NCI-H774 (cell line): ENCODE data around the gene L3MBTL1.

ENCODE experiments used
- DNase-seq: peaks from one replicate; lab custom pipeline; 2025; lab: John Stamatoyannopoulos, UW

The L3MBTL1 gene

DNA sequence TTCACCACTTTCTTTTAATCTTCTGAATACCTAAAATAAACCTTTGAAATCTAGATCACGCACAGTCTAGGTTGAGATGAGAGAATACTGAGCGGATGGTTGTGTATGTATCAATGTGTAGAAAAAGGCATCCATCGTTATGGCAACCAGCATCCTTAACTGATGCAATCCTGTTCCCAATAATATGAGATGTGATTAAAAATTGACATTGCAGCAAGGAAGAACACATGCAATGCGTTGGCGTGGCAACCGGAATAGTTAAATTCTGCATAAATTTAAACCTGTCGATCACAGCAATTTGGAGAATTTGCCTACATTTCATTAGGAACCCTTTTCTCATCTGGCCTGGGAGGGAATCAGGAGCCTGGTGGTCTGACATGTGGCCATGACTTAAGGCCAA is 1.3 kb upstream of the L3MBTL1 start:
- no peak for DNase-seq

GRCh38 chr20:43508106-43508505 is 609 bp downstream of the L3MBTL1 start:
- DNase-seq: no peak

- no peak for DNase-seq
Measured at GRCh38 chr20:43508604-43509040, 1.1 kb downstream of the L3MBTL1 start.

DNA sequence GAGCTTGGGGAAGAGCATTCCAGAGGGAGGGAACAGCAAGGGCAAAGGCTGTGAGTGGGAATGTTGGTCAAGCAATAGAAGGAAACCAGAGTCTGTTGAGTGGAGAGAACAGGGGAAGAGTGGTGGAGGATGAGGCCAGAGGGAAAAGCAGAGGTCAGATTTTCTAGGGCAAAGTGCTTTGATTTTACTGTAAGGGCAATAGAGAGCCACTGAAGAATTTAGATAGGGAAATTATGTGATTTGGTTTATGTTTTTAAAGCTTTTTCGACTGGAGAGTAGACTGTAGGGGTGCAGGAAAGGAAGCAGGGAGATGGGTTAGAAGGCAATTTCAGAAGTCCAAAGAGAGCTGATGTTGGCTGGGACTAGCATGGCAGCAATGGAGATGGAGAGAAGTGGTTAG is 4.4 kb downstream of the L3MBTL1 start:
- DNase-seq: no peak

DNA sequence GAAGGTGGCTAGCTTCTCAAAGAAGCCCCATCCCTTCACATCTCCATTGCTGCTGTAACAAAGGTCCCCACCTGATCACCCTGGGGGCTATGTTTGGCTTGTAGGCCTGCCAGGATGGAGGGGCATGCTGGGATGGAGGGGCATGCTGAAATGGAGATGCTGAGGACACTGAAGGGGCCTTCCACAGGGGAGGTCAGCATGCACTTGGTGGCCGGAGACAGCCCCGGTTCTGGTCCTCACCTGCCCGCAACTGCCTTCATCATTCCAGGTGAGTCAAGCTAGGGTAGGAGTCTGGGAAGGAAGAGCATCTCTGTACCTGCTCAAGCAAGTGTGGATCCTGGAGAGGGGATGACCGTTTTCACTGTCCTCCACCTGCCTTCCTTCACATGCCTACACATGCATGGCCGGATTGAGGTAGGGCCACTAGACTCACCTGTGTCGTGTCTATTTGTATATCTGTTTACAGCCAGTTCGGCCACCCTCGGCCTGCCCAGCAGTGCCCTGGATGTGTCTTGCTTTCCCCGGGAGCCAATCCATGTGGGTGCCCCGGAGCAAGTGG is 6.0 kb downstream of the L3MBTL1 start:
- DNase-seq: no peak

DNA sequence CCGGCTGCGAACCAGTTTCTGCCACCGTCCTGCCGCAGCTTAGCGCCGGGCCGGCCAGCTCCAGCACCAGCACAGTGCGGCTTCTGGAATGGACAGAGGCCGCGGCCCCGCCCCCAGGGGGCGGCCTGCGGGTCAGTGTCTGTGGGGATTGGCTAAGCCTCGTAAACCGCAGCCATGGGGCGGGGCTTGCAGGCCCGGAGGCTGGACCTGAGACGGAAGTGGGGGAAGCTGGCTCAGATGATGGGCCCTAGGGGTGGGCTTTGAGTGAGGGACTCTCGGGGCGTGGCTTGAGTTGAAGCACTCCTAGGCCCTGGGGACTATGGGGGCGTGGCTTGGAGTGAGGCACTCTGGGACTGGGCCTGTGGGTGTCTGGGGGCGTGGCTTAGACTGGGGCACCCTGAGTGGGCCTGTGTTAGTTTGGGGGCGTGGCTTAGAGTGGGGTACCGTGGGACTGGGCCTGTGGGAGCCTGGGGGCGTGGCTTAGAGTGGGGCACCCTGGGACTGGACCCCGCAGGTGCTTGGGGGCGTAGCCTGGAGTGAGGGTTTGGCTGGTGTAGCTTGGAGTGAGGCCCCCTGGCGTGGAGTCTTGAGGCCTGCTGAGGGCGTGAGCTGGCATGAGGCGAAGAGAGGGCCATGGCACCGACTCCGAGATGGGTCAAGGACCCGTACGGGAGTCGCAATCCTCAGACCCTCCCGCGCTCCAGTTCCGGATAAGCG is 6.6 kb downstream of the L3MBTL1 start:
- DNase-seq: peak; percentile 95

- DNase-seq: no peak
Measured at GRCh38 chr20:43514648-43514999, 7.1 kb downstream of the L3MBTL1 start.

GRCh38 chr20:43515628-43516027 is 8.1 kb downstream of the L3MBTL1 start:
- DNase-seq: no peak

- no peak for DNase-seq
Measured at GRCh38 chr20:43516251-43516824, 8.8 kb downstream of the L3MBTL1 start.

- DNase-seq: no peak
Measured at GRCh38 chr20:43520074-43520630, 12.7 kb downstream of the L3MBTL1 start.

- no peak for DNase-seq
Measured at GRCh38 chr20:43525021-43525420, 17.5 kb downstream of the L3MBTL1 start.

DNA sequence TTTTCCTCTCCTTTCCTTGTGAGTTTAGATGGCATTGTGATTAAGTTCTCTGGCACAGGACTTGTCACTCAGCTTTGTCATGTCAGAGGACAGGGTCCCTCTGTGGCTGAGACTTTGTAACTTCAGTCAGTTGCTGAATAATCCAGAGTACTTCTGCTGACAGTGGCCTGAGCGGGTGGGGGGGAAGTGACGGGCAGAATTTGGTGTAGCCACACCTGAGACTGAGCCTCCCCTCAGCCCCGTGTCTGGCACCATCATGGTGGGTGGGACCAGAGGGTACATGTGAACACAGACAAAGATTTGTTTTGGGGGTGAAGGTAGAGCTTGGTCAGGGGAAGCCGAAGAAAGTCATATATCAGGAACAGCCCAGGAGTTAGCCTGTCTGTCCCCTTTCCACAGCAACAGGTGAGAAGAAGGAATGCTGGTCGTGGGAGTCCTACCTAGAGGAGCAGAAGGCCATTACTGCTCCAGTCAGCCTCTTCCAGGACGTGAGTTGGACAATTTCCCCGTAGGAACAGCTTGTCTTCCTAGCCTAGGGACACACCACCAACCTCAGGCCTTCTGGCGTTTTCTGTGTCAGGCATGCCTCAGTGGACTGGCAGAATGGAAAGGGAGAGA is 20.9 kb downstream of the L3MBTL1 start:
- DNase-seq: no peak

GRCh38 chr20:43529051-43529450 is 21.6 kb downstream of the L3MBTL1 start:
- DNase-seq: no peak

- no peak for DNase-seq
Measured at GRCh38 chr20:43529457-43530153, 22.1 kb downstream of the L3MBTL1 start.

DNA sequence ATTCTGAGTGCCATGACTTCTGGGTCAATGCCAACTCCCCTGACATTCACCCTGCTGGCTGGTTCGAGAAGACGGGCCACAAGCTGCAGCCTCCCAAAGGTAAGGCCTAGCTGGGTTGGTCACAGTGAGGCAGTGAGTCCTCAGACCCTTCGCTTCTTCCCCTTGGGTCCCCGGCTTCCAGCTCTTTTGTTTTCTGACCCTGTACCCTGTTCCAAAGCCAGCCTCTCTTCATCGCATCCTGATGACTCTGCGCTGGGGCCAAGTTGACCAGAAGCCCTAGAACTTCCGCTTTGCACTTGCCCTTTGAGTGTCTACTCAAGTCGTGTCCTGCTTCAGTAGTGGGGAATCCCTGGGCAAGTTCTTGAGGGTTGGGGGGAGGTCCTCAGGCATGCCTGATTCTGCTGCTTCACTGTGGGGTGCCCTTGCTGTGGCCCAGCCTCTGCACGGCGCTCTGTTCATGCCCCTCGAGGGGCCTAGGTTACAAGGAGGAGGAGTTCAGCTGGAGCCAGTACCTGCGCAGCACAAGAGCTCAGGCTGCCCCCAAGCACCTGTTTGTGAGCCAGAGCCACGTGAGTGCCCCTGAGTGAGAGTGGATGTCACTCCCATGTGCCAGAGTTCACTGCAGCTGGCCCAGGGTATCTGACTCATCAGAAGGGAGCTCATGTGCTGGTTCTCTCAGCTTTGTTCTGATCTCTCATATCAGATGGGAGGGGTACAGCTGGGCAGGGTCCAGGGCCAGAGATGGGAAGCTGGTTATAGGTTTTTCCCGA is 23.0 kb downstream of the L3MBTL1 start:
- DNase-seq: no peak

GRCh38 chr20:43531091-43531443 is 23.6 kb downstream of the L3MBTL1 start:
- DNase-seq: no peak

- DNase-seq: no peak
Measured at GRCh38 chr20:43532416-43533055, 25.0 kb downstream of the L3MBTL1 start.

DNA sequence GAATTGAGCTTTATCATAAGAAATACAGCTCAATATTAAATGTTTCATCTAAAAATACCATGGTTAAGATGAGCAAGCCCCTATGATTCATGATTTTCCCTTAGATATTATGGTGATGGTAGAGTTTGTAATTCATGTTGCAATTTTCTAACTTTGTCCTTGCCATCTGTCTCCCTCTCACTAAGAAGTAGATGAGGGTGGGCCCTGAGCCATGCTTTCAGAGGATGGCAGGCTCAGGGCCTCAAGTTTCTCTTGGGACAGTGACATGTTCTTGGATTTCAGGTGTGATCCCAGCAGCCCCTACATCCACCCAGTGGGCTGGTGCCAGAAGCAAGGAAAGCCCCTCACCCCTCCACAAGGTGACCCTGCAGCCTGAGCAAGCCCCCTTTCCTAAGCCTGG is 25.6 kb downstream of the L3MBTL1 start:
- DNase-seq: no peak

- no peak for DNase-seq
Measured at GRCh38 chr20:43534016-43534415, 26.5 kb downstream of the L3MBTL1 start.

DNA sequence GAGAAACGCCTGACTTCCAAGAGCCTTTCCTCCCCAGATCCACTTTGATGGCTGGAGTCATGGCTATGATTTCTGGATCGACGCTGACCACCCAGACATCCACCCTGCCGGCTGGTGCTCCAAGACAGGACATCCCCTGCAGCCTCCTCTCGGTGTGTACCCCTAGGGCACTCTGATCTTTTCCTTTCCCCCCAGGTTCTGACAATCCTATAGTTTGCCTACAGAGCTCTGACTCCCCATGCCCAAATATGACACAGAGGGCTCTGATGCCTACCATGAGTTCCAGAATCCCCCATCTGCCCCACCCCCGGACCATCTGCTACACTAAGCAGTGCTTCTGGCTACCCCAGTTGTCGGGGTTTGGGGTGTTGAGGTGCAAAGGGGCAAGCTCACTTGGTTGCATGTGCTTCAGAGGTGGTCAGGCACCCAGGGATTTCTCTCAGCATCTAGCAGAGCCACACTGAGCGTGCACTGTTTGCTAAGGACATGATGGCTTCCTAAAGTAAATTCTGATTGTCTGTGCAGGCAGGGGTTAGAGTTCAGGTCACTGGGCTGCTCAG is 27.4 kb downstream of the L3MBTL1 start:
- no peak for DNase-seq
